GM19324 (cell line): Measurements from ENCODE around the gene OR3A3.
"Not testable (repeated sequence)": the region's sequence is repeated elsewhere in the genome, so short reads cannot be mapped to it uniquely, and the experiment has no call there.

Source experiments
- ATAC-seq: cut with Tn5 transposase; IDR thresholded peaks from one replicate; pipeline ENCODE4 v1.9.1; 2021; ENCODE audit warnings: mild to moderate bottlenecking, moderate library complexity; ENCODE audit not compliant: unreplicated experiment, low FRiP score

Gene OR3A3

DNA sequence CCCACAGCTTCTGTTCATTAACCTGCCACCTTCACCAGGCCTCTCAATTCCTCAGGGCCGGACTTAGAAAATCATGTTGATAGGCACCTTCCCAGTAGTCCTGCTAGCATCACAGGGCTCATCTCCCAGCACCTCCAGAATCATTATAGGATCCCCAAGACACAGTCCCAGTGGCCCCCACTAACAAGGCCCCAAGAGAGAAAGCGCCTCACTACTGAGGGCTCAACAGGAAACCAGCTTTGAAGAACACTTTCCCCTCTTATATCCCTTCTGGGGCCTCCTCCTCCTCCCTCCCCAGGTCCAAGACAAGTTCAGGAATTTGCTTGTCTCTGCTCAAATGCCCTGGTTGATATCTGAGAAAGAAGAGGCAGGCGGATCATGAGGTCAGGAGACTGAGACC is at the start of gene OR3A3:
TSS of gene OR3A3 (plus strand) at position 301 of the 400 bp plus-strand sequence.
- no peak for ATAC-seq

- not testable (repeated sequence) for ATAC-seq
Measured at GRCh38 chr17:3371167-3371566, 40.0 kb upstream of the OR3A3 start.

DNA sequence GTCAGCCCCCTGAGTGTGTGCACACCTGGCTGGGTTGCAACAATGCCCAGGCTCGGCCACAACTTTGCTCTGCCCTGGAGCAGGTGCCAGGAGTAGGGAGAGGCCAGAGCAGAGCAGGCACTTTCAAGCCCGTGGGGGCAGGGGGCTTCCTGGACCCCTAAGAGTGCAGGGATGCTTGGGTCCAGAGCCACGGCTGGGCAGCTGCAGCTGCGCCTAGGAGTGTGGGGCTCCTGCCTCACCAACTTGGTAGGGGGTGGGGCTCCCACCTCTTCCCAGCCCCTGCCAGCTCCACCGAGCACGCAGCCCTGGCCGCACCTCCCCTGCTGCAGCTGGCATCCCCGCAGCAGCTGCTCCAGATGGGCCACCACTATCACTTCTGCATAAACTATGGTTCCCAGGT is 32.8 kb upstream of the OR3A3 start:
- ATAC-seq: no peak

- ATAC-seq: no peak
Measured at GRCh38 chr17:3381957-3382356, 29.2 kb upstream of the OR3A3 start.

DNA sequence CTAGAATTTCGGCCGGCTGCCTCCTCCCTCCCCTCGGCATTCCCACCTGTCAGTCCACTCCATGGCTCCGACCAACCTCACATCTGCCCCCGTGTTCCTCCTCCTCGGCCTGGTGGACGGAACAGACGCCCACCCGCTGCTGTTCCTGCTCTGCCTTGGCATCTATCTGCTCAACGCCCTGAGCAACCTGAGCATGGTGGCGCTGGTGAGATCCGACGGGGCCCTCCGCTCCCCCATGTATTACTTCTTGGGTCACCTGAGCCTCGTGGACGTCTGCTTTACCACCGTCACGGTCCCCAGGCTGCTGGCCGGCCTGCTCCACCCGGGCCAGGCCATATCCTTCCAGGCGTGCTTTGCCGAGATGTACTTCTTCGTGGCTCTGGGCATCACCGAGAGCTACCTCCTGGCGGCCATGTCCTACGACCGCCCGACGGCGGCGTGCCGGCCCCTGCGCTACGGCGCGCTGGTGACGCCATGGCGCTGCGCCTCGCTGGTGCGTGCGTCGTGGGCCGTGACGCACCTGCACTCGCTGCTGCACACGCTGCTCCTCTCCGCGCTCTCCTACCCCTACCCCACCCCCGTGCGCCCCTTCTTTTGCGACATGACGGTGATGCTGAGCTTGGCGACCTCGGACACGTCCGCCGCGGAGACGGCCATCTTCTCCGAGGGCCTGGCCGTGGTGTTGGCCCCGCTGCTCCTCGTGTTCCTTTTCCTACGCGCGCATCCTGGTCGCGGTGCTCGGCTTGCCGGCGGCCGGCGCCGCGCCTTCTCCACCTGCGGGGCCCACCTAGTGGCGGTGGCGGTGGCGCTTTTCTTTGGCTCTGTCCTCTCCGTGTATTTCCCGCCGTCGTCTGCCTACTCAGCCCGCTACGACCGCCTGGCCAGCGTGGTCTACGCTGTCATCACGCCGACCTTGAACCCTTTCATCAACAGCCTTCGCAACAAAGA is 25.0 kb upstream of the OR3A3 start, which contains the start of gene OR3A2:
TSS of gene OR3A2 (minus strand) at position 440 of the 948 bp plus-strand sequence.
- ATAC-seq: no peak

- ATAC-seq: no peak
Measured at GRCh38 chr17:3389791-3390190, 21.4 kb upstream of the OR3A3 start.

DNA sequence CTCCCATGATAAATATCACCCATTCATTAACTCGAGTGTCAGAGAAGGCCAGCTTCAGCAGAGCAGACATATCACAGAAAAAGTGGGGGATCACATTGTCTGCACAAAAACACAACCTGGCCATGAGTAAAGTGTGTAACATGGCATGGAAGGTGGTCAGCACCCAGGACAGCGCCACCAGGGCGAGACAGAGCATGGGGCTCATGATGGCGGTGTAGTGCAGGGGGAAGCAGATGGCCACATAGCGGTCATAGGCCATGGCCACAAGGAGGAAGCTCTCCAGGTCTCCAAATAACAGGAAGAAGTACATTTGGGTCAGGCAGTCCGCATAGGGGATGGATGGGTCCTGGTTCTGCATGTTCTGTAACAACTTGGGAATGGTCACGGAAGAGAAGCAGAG is 13.4 kb upstream of the OR3A3 start:
- not testable (repeated sequence) for ATAC-seq

DNA sequence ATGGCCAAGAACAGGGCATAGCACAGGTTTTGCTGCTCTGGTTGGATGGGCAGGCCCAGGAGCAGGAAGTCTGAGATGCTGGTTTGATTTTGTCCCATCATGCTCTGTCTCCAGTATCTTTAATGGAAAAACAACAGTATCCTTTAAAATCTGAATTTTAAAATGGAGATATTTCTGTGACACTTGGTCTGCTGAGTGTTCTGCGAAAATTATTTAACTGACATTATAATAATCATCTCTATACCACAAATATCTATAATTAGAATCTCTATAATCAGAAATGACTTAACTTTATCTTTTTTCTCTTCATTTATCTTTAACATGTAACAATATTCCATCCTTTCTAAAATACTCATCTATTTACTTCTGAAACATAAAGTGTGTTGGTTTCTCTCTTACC is 12.9 kb upstream of the OR3A3 start, which contains the start of gene OR1E1:
TSS of gene OR1E1 (minus strand) at position 101 of the 400 bp plus-strand sequence. CDS start at position 101, 0 bp downstream.
- no peak for ATAC-seq

DNA sequence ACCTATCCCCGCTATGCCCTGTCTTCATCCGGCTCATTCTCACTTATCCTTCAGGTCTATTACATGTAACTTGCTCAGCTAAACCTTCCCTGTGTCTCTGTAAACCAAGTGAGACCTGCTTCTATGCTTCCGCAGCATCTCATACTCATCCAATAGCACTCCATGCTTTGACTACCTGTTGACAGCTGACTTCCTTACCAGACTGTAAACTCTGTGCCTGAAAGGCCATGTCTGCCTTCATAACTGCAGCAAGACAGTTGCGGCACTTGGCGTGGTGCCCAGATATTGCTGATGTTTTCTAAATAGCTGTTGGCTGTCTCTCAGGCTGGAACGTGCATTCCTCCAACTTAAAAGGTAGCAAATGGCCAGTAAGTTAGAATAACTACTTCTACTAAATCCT is 11.1 kb upstream of the OR3A3 start:
- ATAC-seq: no peak

- ATAC-seq: no peak
Measured at GRCh38 chr17:3401786-3402185, 9.4 kb upstream of the OR3A3 start.

GRCh38 chr17:3403856-3404255 is 7.3 kb upstream of the OR3A3 start:
- ATAC-seq: not testable (repeated sequence)

GRCh38 chr17:3412216-3412615 is 1.0 kb downstream of the OR3A3 start:
- not testable (repeated sequence) for ATAC-seq

DNA sequence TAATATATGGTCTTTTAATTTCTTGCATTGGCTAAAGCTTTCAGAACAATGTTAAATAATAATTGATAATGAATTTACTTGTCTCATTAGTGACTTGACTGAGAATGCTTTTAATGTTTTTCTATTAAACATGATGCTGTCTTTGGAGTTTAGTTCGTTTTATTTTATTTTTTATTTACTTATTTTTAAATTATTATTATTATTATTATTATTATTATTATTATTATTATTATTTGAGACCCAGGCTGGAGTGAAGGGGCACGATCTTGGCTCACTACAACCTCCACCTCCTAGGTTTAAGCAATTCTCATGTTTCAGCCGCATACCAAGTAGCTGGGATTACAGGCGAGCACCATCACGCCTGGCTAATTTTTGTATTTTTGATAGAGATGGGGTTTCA is 4.4 kb downstream of the OR3A3 start:
- no peak for ATAC-seq

DNA sequence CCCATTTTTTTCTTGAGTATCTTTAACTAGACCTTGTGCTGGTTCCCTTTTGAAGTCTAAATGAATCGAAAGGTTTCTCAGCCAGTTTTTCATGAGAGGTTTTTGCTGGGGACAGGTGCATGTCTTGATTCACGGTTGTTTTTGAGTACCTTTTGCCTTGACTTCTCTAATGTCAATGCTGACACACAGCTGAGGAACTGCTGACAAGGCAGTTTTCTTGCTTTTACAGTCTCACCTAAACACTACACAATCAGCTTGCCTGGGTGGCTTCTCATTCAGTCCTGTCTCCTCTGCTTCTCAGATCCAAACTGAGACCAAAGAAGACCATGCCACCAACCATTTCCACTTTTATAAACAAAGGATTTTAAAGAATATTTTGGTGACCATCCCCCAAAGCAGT is 7.1 kb downstream of the OR3A3 start:
- no peak for ATAC-seq

GRCh38 chr17:3433215-3433614 is 22.0 kb downstream of the OR3A3 start:
- ATAC-seq: not testable (repeated sequence)

GRCh38 chr17:3433741-3434140 is 22.6 kb downstream of the OR3A3 start, which contains the start of gene OR1E2:
Gene OR1E2 (minus strand): TSS chr17:3433841. CDS start chr17:3433841, 0 bp downstream.
- ATAC-seq: no peak

DNA sequence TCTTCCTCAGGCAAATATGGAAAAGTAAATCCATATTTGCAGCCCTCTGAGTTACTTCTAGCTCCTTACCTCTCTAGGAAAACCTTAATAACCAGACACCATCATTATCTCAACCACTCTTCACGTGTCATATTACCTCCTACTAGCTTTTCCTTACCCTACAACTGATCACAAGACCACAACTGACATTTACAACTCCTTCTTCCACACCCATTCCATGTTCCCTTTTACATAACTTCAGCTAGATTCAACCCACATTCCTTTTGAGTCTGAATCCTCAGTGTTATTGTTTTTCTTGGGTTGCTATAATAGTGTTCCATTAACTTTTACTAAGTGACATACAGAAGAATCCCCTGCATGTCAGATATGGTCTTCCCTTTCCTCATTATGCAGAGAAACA is 27.2 kb downstream of the OR3A3 start:
- no peak for ATAC-seq

DNA sequence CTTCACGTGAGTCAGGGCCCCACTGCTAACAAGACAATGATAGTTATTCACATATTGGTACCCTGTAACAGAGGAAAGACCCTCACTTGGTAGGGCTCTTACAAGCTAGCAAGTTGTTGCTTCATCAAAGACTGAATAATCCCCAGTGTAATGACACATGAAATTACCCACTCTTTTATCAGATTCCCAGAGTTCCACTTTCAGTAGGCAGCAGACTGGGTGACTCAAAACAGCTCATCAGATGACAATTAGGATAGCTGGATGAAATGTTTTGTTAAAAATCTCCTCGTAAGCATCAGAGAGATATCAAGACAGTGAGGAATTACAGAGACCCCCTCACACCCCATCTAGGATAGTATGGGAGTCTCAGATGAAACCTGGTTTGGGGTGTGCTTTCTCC is 29.3 kb downstream of the OR3A3 start:
- ATAC-seq: no peak

DNA sequence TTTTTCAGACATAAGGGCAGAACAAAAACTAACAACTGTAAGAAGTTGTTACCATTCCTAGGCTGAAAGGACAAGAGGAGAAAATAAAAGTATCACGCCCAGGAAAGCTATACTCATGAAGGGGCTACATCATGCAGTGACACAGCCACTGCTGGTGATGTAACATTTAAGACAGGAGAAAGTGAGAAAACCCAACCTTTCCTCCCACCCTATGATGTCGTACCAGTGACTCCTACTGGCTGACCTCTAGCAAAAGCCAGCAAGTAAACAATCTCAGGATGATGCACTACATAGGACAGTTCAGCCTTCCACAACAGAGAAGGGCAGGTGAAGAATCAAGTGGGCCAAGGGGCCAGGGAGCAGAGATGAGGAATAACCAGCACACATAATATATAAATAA is 36.5 kb downstream of the OR3A3 start:
- no peak for ATAC-seq

DNA sequence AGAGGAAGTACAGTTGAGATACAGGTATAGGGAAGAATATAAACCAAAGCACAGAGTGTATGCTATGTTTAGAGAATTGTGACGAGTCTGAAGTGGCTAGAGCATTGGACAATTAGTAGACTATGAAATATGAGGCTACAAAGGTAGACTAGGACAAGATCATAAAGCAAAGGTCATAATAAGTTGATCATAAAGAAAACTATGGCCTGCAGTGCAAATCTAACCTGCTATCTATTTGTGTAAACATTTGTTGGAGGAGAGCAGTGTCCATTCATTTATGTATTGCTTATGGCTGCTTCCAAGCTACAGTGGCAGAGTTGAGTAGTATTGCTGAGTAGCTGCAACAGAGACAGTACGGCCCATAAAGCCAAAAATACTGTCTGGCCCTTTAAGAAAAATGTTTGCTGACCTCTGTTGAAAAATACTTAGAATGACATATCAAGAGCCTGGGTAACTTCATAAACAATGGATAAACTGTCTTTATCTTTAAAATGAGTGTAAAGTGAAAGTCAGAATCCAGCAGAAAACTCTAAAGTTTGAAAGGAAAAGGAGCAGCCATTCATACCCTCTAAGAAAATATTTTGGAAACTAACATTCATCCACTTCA is 37.0 kb downstream of the OR3A3 start:
- ATAC-seq: no peak

GRCh38 chr17:3466355-3466754 is 55.2 kb downstream of the OR3A3 start:
- not testable (repeated sequence) for ATAC-seq
